ENCODE results near the gene ASZ1. TPM values are rescaled to one million over a fixed set of nuclear protein-coding genes. Genes with fewer than 3 reads are reported as not detected.

The ASZ1 gene
- total and polyA plus RNA-seq, 5 donors from 2014 or later = not detected

GRCh38 chr7:117401293-117402002 lies 25.8 kb downstream of the ASZ1 start:
- DNase-seq (no peak), ATAC-seq (ENCODE audit: low read depth in 2 of 2) (no peak)
- no peaks in the 10 kb centered on the region for H3K4me1 ChIP-seq (ENCODE audit: control insufficient read depth, insufficient read depth, low read length, poor library complexity, severe bottlenecking)
- H3K4me3 Mint-ChIP-seq = no peak overlapping the region
- H3K4me1 Mint-ChIP-seq = no peaks in the 10 kb centered on the region
- no peaks in the 10 kb centered on the region for H3K9me3 ChIP-seq (ENCODE audit: control insufficient read depth in 2 of 2, low read length in 2 of 2)
- H3K4me3 ChIP-seq (ENCODE audit: low read depth, low read length) = no peak overlapping the region
- no peaks in the 10 kb centered on the region for H3K27me3 ChIP-seq (ENCODE audit: control insufficient read depth, insufficient read depth, low read length)
- H3K27me3 Mint-ChIP-seq = peaks cover 5% of the 10 kb centered on the region
- H3K36me3 Mint-ChIP-seq = no peaks in the 10 kb centered on the region
- no peaks in the 10 kb centered on the region for H3K36me3 ChIP-seq (ENCODE audit: control insufficient read depth, insufficient read depth, low read length)
- no peak overlapping the region for H3K27ac Mint-ChIP-seq
- peaks cover 0 to 2% (median 0%) of the 10 kb centered on the region in 7 donors for H3K9me3 Mint-ChIP-seq
- no peak overlapping the region for H3K27ac ChIP-seq (ENCODE audit: insufficient read depth, low read length, poor library complexity, severe bottlenecking)

GRCh38 chr7:117399820-117400422 lies 27.4 kb downstream of the ASZ1 start:
- no peak overlapping the region for H3K4me3 Mint-ChIP-seq
- no peaks in the 10 kb centered on the region for H3K36me3 Mint-ChIP-seq
- Histone ChIP-seq H3K9me3 (ENCODE audit: control insufficient read depth in 2 of 2, low read length in 2 of 2) (no peaks in the 10 kb centered on the region), H3K27ac (ENCODE audit: insufficient read depth, low read length, poor library complexity, severe bottlenecking) (no peak overlapping the region), H3K4me3 (ENCODE audit: low read depth, low read length) (no peak overlapping the region), H3K27me3 (ENCODE audit: control insufficient read depth, insufficient read depth, low read length) (no peaks in the 10 kb centered on the region), H3K4me1 (ENCODE audit: control insufficient read depth, insufficient read depth, low read length, poor library complexity, severe bottlenecking) (no peaks in the 10 kb centered on the region), H3K36me3 (ENCODE audit: control insufficient read depth, insufficient read depth, low read length) (no peaks in the 10 kb centered on the region)
- H3K27ac Mint-ChIP-seq = no peak overlapping the region
- no peak for DNase-seq
- H3K27me3 Mint-ChIP-seq = peaks cover 7% of the 10 kb centered on the region
- no peak for ATAC-seq (ENCODE audit: low read depth in 2 of 2)
- no peaks in the 10 kb centered on the region for H3K4me1 Mint-ChIP-seq
- H3K9me3 Mint-ChIP-seq = no peaks in the 10 kb centered on the region

GRCh38 chr7:117395743-117396142 lies 31.6 kb downstream of the ASZ1 start:
- Histone ChIP-seq H3K27ac (ENCODE audit: insufficient read depth, low read length, poor library complexity, severe bottlenecking) (no peak overlapping the region), H3K9me3 (ENCODE audit: control insufficient read depth in 2 of 2, low read length in 2 of 2) (no peaks in the 10 kb centered on the region), H3K4me3 (ENCODE audit: low read depth, low read length) (no peak overlapping the region), H3K27me3 (ENCODE audit: control insufficient read depth, insufficient read depth, low read length) (no peaks in the 10 kb centered on the region), H3K4me1 (ENCODE audit: control insufficient read depth, insufficient read depth, low read length, poor library complexity, severe bottlenecking) (no peaks in the 10 kb centered on the region), H3K36me3 (ENCODE audit: control insufficient read depth, insufficient read depth, low read length) (no peaks in the 10 kb centered on the region)
- ATAC-seq (ENCODE audit: low read depth in 2 of 2) = no peak
- H3K9me3 Mint-ChIP-seq = peaks cover 0 to 10% (median 0%) of the 10 kb centered on the region in 7 donors
- H3K27me3 Mint-ChIP-seq = peaks cover 6% of the 10 kb centered on the region
- no peaks in the 10 kb centered on the region for H3K36me3 Mint-ChIP-seq
- H3K4me1 Mint-ChIP-seq = no peaks in the 10 kb centered on the region
- H3K4me3 Mint-ChIP-seq = no peak overlapping the region
- H3K27ac Mint-ChIP-seq = no peak overlapping the region
- no peak for DNase-seq

DNA sequence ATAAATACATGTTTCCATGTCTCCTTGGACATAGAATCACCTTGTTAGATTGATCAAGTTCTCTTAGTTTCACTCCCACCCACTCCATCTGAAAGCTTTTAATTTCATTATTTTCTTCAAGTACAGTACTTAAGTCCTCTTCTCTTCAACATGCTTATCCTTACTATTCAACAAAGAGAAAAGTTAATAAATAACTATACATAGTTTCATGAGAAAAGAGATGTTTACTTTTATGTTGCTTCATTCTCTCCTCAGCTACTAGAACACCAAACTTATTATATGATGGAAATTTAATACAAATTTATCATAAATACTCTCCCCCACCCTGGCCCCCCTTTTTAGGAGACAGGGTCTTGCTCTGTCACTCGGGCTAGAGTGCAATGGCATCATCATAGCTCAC lies 33.5 kb downstream of the ASZ1 start:
- peaks cover 5% of the 10 kb centered on the region for H3K27me3 Mint-ChIP-seq
- H3K4me1 ChIP-seq (ENCODE audit: control insufficient read depth, insufficient read depth, low read length, poor library complexity, severe bottlenecking) = no peaks in the 10 kb centered on the region
- H3K4me1 Mint-ChIP-seq = no peaks in the 10 kb centered on the region
- no peak overlapping the region for H3K27ac Mint-ChIP-seq
- ATAC-seq (ENCODE audit: low read depth in 2 of 2) (no peak), DNase-seq (no peak)
- H3K4me3 ChIP-seq (ENCODE audit: low read depth, low read length) = no peak overlapping the region
- no peaks in the 10 kb centered on the region for H3K36me3 ChIP-seq (ENCODE audit: control insufficient read depth, insufficient read depth, low read length)
- peaks cover 0 to 10% (median under 1%) of the 10 kb centered on the region in 7 donors for H3K9me3 Mint-ChIP-seq
- no peak overlapping the region for H3K27ac ChIP-seq (ENCODE audit: insufficient read depth, low read length, poor library complexity, severe bottlenecking)
- H3K27me3 ChIP-seq (ENCODE audit: control insufficient read depth, insufficient read depth, low read length) = no peaks in the 10 kb centered on the region
- no peak overlapping the region for H3K4me3 Mint-ChIP-seq
- no peaks in the 10 kb centered on the region for H3K9me3 ChIP-seq (ENCODE audit: control insufficient read depth in 2 of 2, low read length in 2 of 2)
- H3K36me3 Mint-ChIP-seq = no peaks in the 10 kb centered on the region

DNA sequence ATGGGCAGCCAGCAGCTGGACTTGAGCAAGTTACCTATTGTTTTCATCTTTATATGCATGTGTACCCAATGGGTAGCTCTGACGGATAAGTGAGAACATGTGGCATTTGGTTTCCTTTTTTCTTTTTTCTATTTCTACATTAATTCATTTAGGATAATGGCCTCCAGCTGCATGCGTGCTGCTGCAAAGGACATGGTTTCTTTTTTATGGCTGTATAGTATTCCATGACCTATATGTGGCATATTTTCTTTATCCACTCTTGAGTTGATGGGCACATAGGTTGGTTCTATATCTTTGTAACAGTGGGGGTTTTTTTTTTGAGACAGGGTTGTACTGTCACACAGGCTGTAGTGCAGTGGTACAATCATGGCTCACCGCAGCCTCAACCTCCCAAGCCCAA lies 37.4 kb downstream of the ASZ1 start:
- peaks cover 3% of the 10 kb centered on the region for H3K27me3 Mint-ChIP-seq
- H3K27ac Mint-ChIP-seq = no peak overlapping the region
- H3K27ac ChIP-seq (ENCODE audit: insufficient read depth, low read length, poor library complexity, severe bottlenecking) = no peak overlapping the region
- no peaks in the 10 kb centered on the region for H3K36me3 Mint-ChIP-seq
- H3K36me3 ChIP-seq (ENCODE audit: control insufficient read depth, insufficient read depth, low read length) = no peaks in the 10 kb centered on the region
- no peaks in the 10 kb centered on the region for H3K27me3 ChIP-seq (ENCODE audit: control insufficient read depth, insufficient read depth, low read length)
- ATAC-seq (ENCODE audit: low read depth in 2 of 2) = no peak
- H3K9me3 Mint-ChIP-seq = peaks cover 0 to 13% (median 5%) of the 10 kb centered on the region in 7 donors
- DNase-seq = no peak
- H3K9me3 ChIP-seq (ENCODE audit: control insufficient read depth in 2 of 2, low read length in 2 of 2) = peaks cover 0 to 3% of the 10 kb centered on the region in 2 experiments
- no peaks in the 10 kb centered on the region for H3K4me1 ChIP-seq (ENCODE audit: control insufficient read depth, insufficient read depth, low read length, poor library complexity, severe bottlenecking)
- no peak overlapping the region for H3K4me3 Mint-ChIP-seq
- no peaks in the 10 kb centered on the region for H3K4me1 Mint-ChIP-seq
- H3K4me3 ChIP-seq (ENCODE audit: low read depth, low read length) = no peak overlapping the region

DNA sequence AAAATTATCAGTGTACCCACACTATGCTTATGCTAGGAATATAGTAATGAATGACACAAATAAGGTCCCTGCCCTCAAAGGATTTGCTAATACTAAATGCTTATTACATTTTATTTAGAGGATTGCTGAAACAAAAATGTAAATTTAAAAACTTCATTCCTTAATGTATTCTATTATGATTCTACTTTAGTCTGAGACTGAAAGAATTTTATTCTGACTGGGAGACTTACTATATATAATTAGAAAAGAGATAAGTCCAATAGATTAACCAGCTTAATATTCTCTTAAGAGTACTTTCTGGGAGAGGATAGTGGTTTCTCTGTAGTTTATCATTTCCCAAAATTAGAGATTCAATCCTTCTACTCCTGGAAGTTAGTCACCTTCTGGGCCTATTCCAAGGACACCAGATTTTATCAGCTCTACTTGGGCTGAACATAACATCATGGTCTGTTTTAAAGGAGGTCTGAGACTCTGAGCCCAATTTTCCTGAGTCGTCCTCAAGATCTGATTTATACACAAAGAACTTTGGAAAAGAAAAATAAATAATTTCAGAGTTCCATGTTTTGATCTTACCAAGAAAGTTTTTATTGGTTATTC lies 41.1 kb downstream of the ASZ1 start:
- H3K36me3 ChIP-seq (ENCODE audit: control insufficient read depth, insufficient read depth, low read length) = no peaks in the 10 kb centered on the region
- H3K4me3 ChIP-seq (ENCODE audit: low read depth, low read length) = no peak overlapping the region
- Mint-ChIP-seq H3K4me1 (no peaks in the 10 kb centered on the region), H3K4me3 (no peak overlapping the region), H3K27ac (no peak overlapping the region), H3K9me3 (peaks cover 0 to 11% (median 5%) of the 10 kb centered on the region in 7 donors), H3K36me3 (no peaks in the 10 kb centered on the region), H3K27me3 (no peaks in the 10 kb centered on the region)
- H3K4me1 ChIP-seq (ENCODE audit: control insufficient read depth, insufficient read depth, low read length, poor library complexity, severe bottlenecking) = no peaks in the 10 kb centered on the region
- DNase-seq = no peak
- no peak overlapping the region for H3K27ac ChIP-seq (ENCODE audit: insufficient read depth, low read length, poor library complexity, severe bottlenecking)
- no peak for ATAC-seq (ENCODE audit: low read depth in 2 of 2)
- peaks cover 0 to 3% of the 10 kb centered on the region in 2 experiments for H3K9me3 ChIP-seq (ENCODE audit: control insufficient read depth in 2 of 2, low read length in 2 of 2)
- no peaks in the 10 kb centered on the region for H3K27me3 ChIP-seq (ENCODE audit: control insufficient read depth, insufficient read depth, low read length)

- H3K36me3 ChIP-seq (ENCODE audit: control insufficient read depth, insufficient read depth, low read length) = no peaks in the 10 kb centered on the region
- no peaks in the 10 kb centered on the region for H3K4me1 Mint-ChIP-seq
- no peak overlapping the region for H3K27ac Mint-ChIP-seq
- DNase-seq (no peak), ATAC-seq (ENCODE audit: low read depth in 2 of 2) (no peak)
- peaks cover 4% of the 10 kb centered on the region for H3K27me3 Mint-ChIP-seq
- H3K4me3 ChIP-seq (ENCODE audit: low read depth, low read length) = no peak overlapping the region
- peaks cover 0 to 3% of the 10 kb centered on the region in 2 experiments for H3K9me3 ChIP-seq (ENCODE audit: control insufficient read depth in 2 of 2, low read length in 2 of 2)
- no peaks in the 10 kb centered on the region for H3K27me3 ChIP-seq (ENCODE audit: control insufficient read depth, insufficient read depth, low read length)
- H3K9me3 Mint-ChIP-seq = peaks cover 0 to 11% (median 4%) of the 10 kb centered on the region in 7 donors
- H3K36me3 Mint-ChIP-seq = no peaks in the 10 kb centered on the region
- no peaks in the 10 kb centered on the region for H3K4me1 ChIP-seq (ENCODE audit: control insufficient read depth, insufficient read depth, low read length, poor library complexity, severe bottlenecking)
- H3K4me3 Mint-ChIP-seq = no peak overlapping the region
- H3K27ac ChIP-seq (ENCODE audit: insufficient read depth, low read length, poor library complexity, severe bottlenecking) = no peak overlapping the region
Observed at GRCh38 chr7:117385363-117386109, 41.8 kb downstream of the ASZ1 start.
